Mucosa of descending colon (tissue), 3 donors: Measurements from ENCODE around the gene SF3B6. TPM values are rescaled to one million over a fixed set of nuclear protein-coding genes. Genes with fewer than 3 reads are reported as not detected.

ENCODE experiments used
- ATAC-seq: fragments of 200-7000 bp; cut with Tn5 transposase; one replicate; pipeline ENCODE4 v1.9.1; 2020; ENCODE audit warnings: mild to moderate bottlenecking, moderate library complexity
- DNase-seq, 3 donors: peaks; one replicate each; pipeline ENCODE4 v3.0.0-alpha.2; 2020
- H3K36me3 ChIP-seq: fragments of 200-600 bp; one replicate; pipeline ENCODE4 v1.8.0; 2021; ENCODE audit warnings: low read depth, mild to moderate bottlenecking
- H3K4me1 ChIP-seq: fragments of 200-600 bp; one replicate; pipeline ENCODE4 v1.8.0; 2021; ENCODE audit warnings: low read depth, mild to moderate bottlenecking
- H3K4me3 ChIP-seq: fragments of 200-600 bp; one replicate; pipeline ENCODE4 v1.8.0; 2021; ENCODE audit warnings: mild to moderate bottlenecking
- H3K9me3 ChIP-seq: fragments of 200-600 bp; one replicate; pipeline ENCODE4 v1.8.0; 2021; ENCODE audit warnings: mild to moderate bottlenecking
- intact Hi-C, 2 donors: fragments of 100-400 bp; cut with DNase I in 1 of 2; cut with micrococcal nuclease in 1 of 2; formaldehyde crosslinking; loops; one replicate each; pipeline versions ENCODE4 v1.11.0 to v1.11.1; 2022; cut with DNase I, micrococcal nuclease
- total RNA-seq, 3 donors: library from RNA; stranded (reverse); fragmentation: NEBNext Ultra II Directional in 2 of 3; extraction: Animal tissue kit (Norgen Biotek cat#: 25700) in 2 of 3; gene quantifications; one replicate each; pipeline versions ENCODE4 v1.2.1 to v1.2.4, GENCODE V29; 2021 to 2023
- TF ChIP-seq, protein P1 (sequence below): fragments of 200-600 bp; IDR thresholded peaks from one replicate; pipeline ENCODE4 v1.8.0; 2022; ENCODE audit warnings: antibody characterized with exemption, mild to moderate bottlenecking
- donor health status: DM: no; HTN: no; CAD: no; lungs with moderate emphysema.
- donor health status: DM: no; HTN: no; CAD: no.
- donor health status: DM: no; HTN: yes; CAD: no.

Gene SF3B6
- total RNA-seq, 3 donors from 2014 or later = 75.1 to 90.1 (median 76.1) TPM

DNA sequence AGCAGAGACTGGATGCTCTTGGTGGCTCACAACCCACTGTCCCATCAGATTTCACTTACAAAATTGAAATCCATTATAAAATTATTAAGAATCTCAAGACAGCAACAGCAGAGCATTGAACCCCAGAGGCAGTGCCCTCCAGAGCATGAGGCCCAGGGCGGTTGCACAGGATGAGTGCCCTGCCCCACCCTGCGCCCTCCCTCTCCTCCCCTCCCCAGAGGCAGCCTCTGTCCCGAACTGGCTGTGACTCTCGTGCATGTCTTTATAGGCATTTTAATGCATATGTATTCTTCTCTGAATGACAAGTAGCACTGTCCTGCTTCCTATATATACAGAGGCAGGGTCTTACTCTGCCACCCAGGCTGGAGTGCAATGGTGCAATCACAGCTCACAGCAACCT is 55.9 kb downstream of the SF3B6 start:
- TF ChIP-seq, protein P1, sequence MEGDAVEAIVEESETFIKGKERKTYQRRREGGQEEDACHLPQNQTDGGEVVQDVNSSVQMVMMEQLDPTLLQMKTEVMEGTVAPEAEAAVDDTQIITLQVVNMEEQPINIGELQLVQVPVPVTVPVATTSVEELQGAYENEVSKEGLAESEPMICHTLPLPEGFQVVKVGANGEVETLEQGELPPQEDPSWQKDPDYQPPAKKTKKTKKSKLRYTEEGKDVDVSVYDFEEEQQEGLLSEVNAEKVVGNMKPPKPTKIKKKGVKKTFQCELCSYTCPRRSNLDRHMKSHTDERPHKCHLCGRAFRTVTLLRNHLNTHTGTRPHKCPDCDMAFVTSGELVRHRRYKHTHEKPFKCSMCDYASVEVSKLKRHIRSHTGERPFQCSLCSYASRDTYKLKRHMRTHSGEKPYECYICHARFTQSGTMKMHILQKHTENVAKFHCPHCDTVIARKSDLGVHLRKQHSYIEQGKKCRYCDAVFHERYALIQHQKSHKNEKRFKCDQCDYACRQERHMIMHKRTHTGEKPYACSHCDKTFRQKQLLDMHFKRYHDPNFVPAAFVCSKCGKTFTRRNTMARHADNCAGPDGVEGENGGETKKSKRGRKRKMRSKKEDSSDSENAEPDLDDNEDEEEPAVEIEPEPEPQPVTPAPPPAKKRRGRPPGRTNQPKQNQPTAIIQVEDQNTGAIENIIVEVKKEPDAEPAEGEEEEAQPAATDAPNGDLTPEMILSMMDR = no peak
- intact Hi-C loops = no loop called here
- H3K4me3 ChIP-seq = no peak overlapping the region
- H3K4me1 ChIP-seq = no peaks in the 10 kb centered on the region
- H3K9me3 ChIP-seq = no peaks in the 10 kb centered on the region
- DNase-seq (no peak), ATAC-seq (no peak)
- H3K36me3 ChIP-seq = no peaks in the 10 kb centered on the region

DNA sequence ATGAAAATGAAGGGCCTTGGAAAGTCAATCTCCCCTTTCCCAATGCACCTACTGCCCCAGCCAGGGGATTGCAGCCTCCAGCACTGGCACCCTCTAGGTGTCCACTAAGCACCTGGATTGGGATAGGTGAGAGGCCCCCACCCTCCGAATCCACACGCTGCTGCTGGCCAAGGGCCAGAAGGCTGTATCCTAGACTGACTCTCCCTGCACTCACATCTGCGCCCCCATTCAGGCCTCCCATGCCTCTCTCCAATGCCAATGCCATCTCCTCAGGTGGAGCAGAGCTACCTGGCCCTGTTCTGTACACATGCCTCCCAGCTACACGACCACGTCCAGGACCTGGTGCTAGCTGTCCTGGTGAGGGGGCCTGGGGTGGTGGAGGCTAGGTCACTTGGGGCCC is 56.4 kb downstream of the SF3B6 start:
- no peaks in the 10 kb centered on the region for H3K4me1 ChIP-seq
- TF ChIP-seq, protein P1 = no peak
- no peaks in the 10 kb centered on the region for H3K36me3 ChIP-seq
- DNase-seq (no peak), ATAC-seq (no peak)
- no peaks in the 10 kb centered on the region for H3K9me3 ChIP-seq
- no peak overlapping the region for H3K4me3 ChIP-seq
- intact Hi-C loops = no loop called here

DNA sequence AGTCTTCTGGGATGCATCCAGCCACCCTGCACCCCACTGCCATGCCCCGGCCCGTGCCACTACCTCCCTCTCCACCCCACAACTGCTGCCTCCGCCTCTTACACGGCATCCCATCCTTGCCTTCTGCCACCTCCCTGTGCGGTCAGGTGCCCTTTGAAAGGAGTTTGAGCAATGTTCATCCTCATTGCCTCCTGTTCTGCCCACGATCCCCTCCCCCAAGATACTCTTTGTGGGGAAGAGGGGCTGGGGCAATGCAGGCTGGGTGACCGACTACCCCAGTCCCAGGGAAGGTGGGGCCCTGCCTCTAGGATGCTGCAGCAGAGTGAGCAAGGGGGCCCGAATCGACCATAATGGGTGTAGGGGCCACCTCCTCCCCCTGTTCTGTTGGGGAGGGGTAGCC is 57.9 kb downstream of the SF3B6 start:
- DNase-seq (no peak), ATAC-seq (no peak)
- H3K4me3 ChIP-seq = no peak overlapping the region
- TF ChIP-seq, protein P1 = no peak
- no peaks in the 10 kb centered on the region for H3K9me3 ChIP-seq
- H3K36me3 ChIP-seq = no peaks in the 10 kb centered on the region
- H3K4me1 ChIP-seq = no peaks in the 10 kb centered on the region
- intact Hi-C loops = no loop called here

DNA sequence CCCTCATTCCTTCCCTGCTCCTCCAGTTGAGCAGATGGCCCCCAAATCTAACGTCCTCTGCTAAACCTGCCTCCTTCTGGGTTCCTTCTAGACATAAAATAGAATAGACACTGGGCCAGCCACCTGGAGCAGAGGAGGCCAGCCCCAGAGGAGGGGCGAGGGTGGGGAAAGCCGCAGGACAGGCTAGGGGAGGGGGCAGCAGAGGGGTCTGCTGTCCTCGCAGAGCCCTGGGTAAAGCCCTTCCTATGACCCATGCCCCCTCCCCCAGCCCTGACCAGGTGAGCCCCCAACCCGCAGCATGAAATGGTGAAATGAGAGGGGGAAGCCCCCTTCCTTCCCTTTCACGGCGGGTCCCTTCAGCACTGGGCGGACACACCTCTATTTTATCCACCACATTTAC is 58.4 kb downstream of the SF3B6 start:
- TF ChIP-seq, protein P1 = no peak
- Histone ChIP-seq H3K4me3 (no peak overlapping the region), H3K36me3 (no peaks in the 10 kb centered on the region), H3K4me1 (no peaks in the 10 kb centered on the region), H3K9me3 (no peaks in the 10 kb centered on the region)
- no peak for DNase-seq
- intact Hi-C loops = no loop called here
- ATAC-seq = no peak

Other genes starting within 250 kb of the SF3B6 start
- 10 to 100 TPM; 25.8 to 38.5 (median 27.9) TPM for gene ATAD2B, start 149.2 kb downstream of the SF3B6 start, total RNA-seq
- 10 to 100 TPM; 12.9 to 23.9 (median 13.1) TPM for gene UBXN2A, start 135.9 kb downstream of the SF3B6 start, total RNA-seq
- gene MFSD2B, start 66.2 kb downstream of the SF3B6 start, total RNA-seq = under 1 TPM; 0.19 to 0.89 (median 0.20) TPM
- gene WDCP, start 28.9 kb downstream of the SF3B6 start, total RNA-seq = 10 to 100 TPM in 1 of 3 donors, 1 to 10 TPM in 2; 3.3 to 12.7 (median 4.6) TPM
- 10 to 100 TPM in 1 of 3 donors, 1 to 10 TPM in 2; 7.2 to 14.7 (median 8.2) TPM for gene FKBP1B, start 26.6 kb downstream of the SF3B6 start, total RNA-seq
- 100 to 1,000 TPM in 1 of 3 donors, 10 to 100 TPM in 2; 66.9 to 121 (median 96.7) TPM for gene TP53I3, start 8.5 kb upstream of the SF3B6 start, total RNA-seq
- gene PFN4, start 47.0 kb upstream of the SF3B6 start, total RNA-seq = not detected
- gene FAM228B, start 47.1 kb upstream of the SF3B6 start, total RNA-seq = 10 to 100 TPM in 1 of 3 donors, 1 to 10 TPM in 2; 4.8 to 36.6 (median 7.8) TPM
- 1 to 10 TPM in 1 of 3 donors, not detected in 2; 3.3 TPM for gene FAM228A, start 98.7 kb upstream of the SF3B6 start, total RNA-seq